IMR-90 (cell line): Measurements from ENCODE around the gene USP53.

Experiments used
- BHLHE40 ChIP-seq: fragments of 150-350 bp; IDR thresholded peaks from 2 replicates; pipeline ENCODE4 v1.6.1; 2016; ENCODE audit warnings: mild to moderate bottlenecking, low read depth, low read length
- CEBPB ChIP-seq: IDR thresholded peaks from 2 replicates; pipeline ENCODE4 v1.6.1; 2012; ENCODE audit warnings: low read depth, low read length, improper control_type of control experiment
- CHD1 ChIP-seq: IDR thresholded peaks from 2 replicates; pipeline ENCODE4 v1.6.1; 2012; ENCODE audit warnings: low read depth, low read length, improper control_type of control experiment
- MAFK ChIP-seq: IDR thresholded peaks from 2 replicates; pipeline ENCODE4 v1.6.1; 2012; ENCODE audit warnings: low read depth, low read length, improper control_type of control experiment
- POLR2A ChIP-seq: IDR thresholded peaks from 2 replicates; pipeline ENCODE4 v1.6.1; 2012; ENCODE audit warnings: mild to moderate bottlenecking, low read depth, low read length
- RAD21 ChIP-seq: IDR thresholded peaks from 2 replicates; pipeline ENCODE4 v1.6.1; 2012; ENCODE audit warnings: low read length, improper control_type of control experiment
- RFX5 ChIP-seq: IDR thresholded peaks from 2 replicates; pipeline ENCODE4 v1.8.0; 2012; ENCODE audit warnings: low read depth, mild to moderate bottlenecking, low read length, moderate library complexity
- SMC3 ChIP-seq: fragments of 150-350 bp; IDR thresholded peaks from 2 replicates; pipeline ENCODE4 v1.6.1; 2016; ENCODE audit warnings: low read depth, mild to moderate bottlenecking, antibody characterized with exemption, low read length, moderate library complexity
- TF ChIP-seq, protein P1 (sequence below): fragments of 150-350 bp; IDR thresholded peaks from 2 replicates; pipeline ENCODE4 v1.6.1; 2017; ENCODE audit warnings: mild to moderate bottlenecking, antibody characterized with exemption, low read length, low read depth
- TF ChIP-seq, protein P2 (sequence below): conservative IDR thresholded peaks from 2 replicates; pipeline ENCODE4 v1.5.1; 2012; ENCODE audit warnings: mild to moderate bottlenecking, low read depth, low read length, improper control_type of control experiment

DNA sequence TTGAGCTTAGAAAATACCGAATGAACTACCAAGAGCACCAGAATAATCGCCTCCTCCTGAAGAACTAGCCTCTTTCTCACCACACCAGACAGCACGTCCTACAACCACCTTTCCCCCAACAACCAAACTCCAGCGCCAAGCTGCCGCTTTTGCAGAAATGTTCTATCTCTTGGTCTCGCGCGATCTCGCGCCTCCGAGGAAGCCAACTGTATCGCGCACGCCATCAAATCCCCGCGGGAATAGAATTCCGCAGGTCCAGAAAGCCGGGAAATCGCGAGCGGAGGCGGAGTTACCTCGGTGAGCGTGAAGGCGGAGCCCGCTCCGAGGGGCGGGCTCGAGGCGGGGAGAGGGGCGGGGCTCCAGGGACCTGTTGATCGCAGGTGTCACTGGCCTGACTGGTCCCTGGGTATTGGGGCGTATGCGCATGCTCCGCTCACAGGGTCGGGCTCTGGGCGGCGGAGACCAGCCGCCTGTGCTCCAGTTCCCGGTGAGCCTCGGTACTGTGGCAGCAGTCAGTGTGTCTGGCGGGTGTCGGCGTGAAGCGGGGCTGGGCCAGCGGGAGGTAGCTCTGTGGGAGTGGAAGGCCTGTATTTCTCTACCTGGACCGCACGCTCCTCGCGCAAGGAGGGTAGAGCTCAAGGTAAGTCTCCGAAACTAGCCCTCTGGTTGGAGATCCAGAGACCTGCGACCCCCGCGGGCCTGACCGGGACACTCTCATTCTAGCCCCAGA, at the start of gene USP53:
- TF ChIP-seq, protein P1, sequence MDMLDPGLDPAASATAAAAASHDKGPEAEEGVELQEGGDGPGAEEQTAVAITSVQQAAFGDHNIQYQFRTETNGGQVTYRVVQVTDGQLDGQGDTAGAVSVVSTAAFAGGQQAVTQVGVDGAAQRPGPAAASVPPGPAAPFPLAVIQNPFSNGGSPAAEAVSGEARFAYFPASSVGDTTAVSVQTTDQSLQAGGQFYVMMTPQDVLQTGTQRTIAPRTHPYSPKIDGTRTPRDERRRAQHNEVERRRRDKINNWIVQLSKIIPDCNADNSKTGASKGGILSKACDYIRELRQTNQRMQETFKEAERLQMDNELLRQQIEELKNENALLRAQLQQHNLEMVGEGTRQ: no peak
- TF ChIP-seq, protein P2, sequence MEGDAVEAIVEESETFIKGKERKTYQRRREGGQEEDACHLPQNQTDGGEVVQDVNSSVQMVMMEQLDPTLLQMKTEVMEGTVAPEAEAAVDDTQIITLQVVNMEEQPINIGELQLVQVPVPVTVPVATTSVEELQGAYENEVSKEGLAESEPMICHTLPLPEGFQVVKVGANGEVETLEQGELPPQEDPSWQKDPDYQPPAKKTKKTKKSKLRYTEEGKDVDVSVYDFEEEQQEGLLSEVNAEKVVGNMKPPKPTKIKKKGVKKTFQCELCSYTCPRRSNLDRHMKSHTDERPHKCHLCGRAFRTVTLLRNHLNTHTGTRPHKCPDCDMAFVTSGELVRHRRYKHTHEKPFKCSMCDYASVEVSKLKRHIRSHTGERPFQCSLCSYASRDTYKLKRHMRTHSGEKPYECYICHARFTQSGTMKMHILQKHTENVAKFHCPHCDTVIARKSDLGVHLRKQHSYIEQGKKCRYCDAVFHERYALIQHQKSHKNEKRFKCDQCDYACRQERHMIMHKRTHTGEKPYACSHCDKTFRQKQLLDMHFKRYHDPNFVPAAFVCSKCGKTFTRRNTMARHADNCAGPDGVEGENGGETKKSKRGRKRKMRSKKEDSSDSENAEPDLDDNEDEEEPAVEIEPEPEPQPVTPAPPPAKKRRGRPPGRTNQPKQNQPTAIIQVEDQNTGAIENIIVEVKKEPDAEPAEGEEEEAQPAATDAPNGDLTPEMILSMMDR: no peak
- TF ChIP-seq POLR2A (peak; percentile 97), RFX5 (no peak), SMC3 (no peak), BHLHE40 (no peak), RAD21 (peak; percentile 25), MAFK (no peak), CHD1 (no peak), CEBPB (no peak)
